ENCODE results near the gene RBM33. TPM values are rescaled to one million over a fixed set of nuclear protein-coding genes. Genes with fewer than 3 reads are reported as not detected.

RBM33 gene
- total and polyA plus RNA-seq, 2 of the 13 experiments (the other 11 are each of a cell fraction or from before 2014, with no cell fraction given), result 12.4 to 28.9 TPM

DNA sequence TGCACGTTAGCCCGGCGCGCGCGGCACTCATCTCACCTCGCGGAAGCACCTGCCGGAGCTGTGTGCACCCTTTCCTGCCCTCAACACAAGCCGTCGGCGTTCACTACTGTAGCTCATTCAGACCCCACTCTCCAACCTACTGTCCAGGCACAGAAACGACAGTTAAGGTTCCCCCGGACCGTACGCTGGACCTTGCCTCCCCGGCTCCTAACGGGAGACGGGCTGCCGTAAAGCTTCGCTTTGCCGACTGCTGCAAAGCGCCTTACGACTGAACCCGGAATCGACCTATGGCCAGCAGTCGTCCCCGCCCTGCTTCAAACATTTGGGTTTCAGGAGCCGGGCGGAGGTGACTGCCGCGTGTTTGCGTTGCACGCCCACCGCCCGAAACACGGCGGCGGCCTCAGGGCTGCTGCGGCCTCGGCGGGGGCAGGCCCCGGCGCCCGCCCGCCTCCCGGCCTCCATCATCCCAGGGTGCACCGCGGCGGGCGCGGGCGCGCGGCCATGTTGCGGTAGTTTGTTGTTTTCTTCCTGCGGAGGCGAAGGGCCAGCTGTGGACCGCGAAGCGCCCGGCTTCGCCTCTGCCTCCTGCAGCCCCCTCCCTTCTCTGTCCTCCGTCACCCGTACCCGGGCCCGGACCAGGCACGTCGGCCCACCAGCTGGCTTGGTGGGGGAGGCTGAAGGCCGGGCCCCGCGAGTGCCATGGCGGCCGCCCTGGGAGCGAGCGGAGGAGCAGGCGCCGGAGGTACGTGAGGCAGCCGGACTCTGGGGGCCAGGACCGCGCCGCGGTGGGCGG, at the start of gene RBM33 (continued):
- TF ChIP-seq, protein P1, sequence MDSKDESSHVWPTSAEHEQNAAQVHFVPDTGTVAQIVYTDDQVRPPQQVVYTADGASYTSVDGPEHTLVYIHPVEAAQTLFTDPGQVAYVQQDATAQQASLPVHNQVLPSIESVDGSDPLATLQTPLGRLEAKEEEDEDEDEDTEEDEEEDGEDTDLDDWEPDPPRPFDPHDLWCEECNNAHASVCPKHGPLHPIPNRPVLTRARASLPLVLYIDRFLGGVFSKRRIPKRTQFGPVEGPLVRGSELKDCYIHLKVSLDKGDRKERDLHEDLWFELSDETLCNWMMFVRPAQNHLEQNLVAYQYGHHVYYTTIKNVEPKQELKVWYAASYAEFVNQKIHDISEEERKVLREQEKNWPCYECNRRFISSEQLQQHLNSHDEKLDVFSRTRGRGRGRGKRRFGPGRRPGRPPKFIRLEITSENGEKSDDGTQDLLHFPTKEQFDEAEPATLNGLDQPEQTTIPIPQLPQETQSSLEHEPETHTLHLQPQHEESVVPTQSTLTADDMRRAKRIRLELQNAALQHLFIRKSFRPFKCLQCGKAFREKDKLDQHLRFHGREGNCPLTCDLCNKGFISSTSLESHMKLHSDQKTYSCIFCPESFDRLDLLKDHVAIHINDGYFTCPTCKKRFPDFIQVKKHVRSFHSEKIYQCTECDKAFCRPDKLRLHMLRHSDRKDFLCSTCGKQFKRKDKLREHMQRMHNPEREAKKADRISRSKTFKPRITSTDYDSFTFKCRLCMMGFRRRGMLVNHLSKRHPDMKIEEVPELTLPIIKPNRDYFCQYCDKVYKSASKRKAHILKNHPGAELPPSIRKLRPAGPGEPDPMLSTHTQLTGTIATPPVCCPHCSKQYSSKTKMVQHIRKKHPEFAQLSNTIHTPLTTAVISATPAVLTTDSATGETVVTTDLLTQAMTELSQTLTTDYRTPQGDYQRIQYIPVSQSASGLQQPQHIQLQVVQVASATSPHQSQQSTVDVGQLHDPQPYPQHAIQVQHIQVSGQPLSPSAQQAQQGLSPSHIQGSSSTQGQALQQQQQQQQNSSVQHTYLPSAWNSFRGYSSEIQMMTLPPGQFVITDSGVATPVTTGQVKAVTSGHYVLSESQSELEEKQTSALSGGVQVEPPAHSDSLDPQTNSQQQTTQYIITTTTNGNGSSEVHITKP (CRISPR knock-in tag; IDR thresholded peaks at IDR 0.05; ENCODE audit: low read depth), result no peak
- TF ChIP-seq ZNF180 (CRISPR knock-in tag; IDR thresholded peaks at IDR 0.05; ENCODE audit: borderline replicate concordance, low read depth) (no peak; the same call in 1 of the 2 replicates), ZNF33B (CRISPR knock-in tag; IDR thresholded peaks at IDR 0.05) (no peak; the same call in 1 of the 2 replicates), ZNF292 (CRISPR knock-in tag; IDR thresholded peaks at IDR 0.05; ENCODE audit: borderline replicate concordance, low read depth) (peak; percentile 12; the same call in 1 of the 2 replicates), ZNF549 (CRISPR knock-in tag; IDR thresholded peaks at IDR 0.05) (no peak), ZNF546 (CRISPR knock-in tag; conservative IDR thresholded peaks at IDR 0.05) (0 out of 2 replicates have a peak, but pooled peaks have one; percentile 26), DR1 (CRISPR knock-in tag; IDR thresholded peaks at IDR 0.05) (no peak; the same call in 1 of the 2 replicates), RBAK (CRISPR knock-in tag; IDR thresholded peaks at IDR 0.05) (no peak), ZNF543 (CRISPR knock-in tag; IDR thresholded peaks at IDR 0.05) (no peak), SIX4 (CRISPR knock-in tag; IDR thresholded peaks at IDR 0.05) (no peak), NFIB (CRISPR knock-in tag; IDR thresholded peaks at IDR 0.05; ENCODE audit: borderline replicate concordance) (no peak)
- TF ChIP-seq, protein P2, sequence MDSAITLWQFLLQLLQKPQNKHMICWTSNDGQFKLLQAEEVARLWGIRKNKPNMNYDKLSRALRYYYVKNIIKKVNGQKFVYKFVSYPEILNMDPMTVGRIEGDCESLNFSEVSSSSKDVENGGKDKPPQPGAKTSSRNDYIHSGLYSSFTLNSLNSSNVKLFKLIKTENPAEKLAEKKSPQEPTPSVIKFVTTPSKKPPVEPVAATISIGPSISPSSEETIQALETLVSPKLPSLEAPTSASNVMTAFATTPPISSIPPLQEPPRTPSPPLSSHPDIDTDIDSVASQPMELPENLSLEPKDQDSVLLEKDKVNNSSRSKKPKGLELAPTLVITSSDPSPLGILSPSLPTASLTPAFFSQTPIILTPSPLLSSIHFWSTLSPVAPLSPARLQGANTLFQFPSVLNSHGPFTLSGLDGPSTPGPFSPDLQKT (CRISPR knock-in tag; IDR thresholded peaks at IDR 0.05; ENCODE audit: borderline replicate concordance), result no peak
- TF ChIP-seq, protein P3, sequence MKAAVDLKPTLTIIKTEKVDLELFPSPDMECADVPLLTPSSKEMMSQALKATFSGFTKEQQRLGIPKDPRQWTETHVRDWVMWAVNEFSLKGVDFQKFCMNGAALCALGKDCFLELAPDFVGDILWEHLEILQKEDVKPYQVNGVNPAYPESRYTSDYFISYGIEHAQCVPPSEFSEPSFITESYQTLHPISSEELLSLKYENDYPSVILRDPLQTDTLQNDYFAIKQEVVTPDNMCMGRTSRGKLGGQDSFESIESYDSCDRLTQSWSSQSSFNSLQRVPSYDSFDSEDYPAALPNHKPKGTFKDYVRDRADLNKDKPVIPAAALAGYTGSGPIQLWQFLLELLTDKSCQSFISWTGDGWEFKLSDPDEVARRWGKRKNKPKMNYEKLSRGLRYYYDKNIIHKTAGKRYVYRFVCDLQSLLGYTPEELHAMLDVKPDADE (CRISPR knock-in tag; IDR thresholded peaks at IDR 0.05), result peak; percentile 62; the same call in 1 of the 2 replicates
- TF ChIP-seq, protein P4, sequence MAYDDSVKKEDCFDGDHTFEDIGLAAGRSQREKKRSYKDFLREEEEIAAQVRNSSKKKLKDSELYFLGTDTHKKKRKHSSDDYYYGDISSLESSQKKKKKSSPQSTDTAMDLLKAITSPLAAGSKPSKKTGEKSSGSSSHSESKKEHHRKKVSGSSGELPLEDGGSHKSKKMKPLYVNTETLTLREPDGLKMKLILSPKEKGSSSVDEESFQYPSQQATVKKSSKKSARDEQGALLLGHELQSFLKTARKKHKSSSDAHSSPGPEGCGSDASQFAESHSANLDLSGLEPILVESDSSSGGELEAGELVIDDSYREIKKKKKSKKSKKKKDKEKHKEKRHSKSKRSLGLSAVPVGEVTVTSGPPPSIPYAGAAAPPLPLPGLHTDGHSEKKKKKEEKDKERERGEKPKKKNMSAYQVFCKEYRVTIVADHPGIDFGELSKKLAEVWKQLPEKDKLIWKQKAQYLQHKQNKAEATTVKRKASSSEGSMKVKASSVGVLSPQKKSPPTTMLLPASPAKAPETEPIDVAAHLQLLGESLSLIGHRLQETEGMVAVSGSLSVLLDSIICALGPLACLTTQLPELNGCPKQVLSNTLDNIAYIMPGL (CRISPR knock-in tag; IDR thresholded peaks at IDR 0.05; ENCODE audit: borderline replicate concordance in 1 of 2, low read depth in 1 of 2), result peak; percentile 31 to 81; a peak in 3 of 4 replicates
- TF ChIP-seq, protein P5, sequence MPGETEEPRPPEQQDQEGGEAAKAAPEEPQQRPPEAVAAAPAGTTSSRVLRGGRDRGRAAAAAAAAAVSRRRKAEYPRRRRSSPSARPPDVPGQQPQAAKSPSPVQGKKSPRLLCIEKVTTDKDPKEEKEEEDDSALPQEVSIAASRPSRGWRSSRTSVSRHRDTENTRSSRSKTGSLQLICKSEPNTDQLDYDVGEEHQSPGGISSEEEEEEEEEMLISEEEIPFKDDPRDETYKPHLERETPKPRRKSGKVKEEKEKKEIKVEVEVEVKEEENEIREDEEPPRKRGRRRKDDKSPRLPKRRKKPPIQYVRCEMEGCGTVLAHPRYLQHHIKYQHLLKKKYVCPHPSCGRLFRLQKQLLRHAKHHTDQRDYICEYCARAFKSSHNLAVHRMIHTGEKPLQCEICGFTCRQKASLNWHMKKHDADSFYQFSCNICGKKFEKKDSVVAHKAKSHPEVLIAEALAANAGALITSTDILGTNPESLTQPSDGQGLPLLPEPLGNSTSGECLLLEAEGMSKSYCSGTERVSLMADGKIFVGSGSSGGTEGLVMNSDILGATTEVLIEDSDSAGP (CRISPR knock-in tag; IDR thresholded peaks at IDR 0.05; ENCODE audit: borderline replicate concordance), result peak; percentile 78
- TF ChIP-seq, protein P6, sequence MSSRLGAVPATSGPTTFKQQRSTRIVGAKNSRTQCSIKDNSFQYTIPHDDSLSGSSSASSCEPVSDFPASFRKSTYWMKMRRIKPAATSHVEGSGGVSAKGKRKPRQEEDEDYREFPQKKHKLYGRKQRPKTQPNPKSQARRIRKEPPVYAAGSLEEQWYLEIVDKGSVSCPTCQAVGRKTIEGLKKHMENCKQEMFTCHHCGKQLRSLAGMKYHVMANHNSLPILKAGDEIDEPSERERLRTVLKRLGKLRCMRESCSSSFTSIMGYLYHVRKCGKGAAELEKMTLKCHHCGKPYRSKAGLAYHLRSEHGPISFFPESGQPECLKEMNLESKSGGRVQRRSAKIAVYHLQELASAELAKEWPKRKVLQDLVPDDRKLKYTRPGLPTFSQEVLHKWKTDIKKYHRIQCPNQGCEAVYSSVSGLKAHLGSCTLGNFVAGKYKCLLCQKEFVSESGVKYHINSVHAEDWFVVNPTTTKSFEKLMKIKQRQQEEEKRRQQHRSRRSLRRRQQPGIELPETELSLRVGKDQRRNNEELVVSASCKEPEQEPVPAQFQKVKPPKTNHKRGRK (CRISPR knock-in tag; IDR thresholded peaks at IDR 0.05), result no peak
